ENCODE results near the gene ELN.

ELN gene

GRCh38 chr7:74059681-74060588 lies 32.0 kb downstream of the ELN start:
- no peak for DNase-seq (ENCODE audit: extremely low spot score)
- TF ChIP-seq NFRKB (IDR thresholded peaks at IDR 0.05) (no peak), SP1 (IDR thresholded peaks at IDR 0.05) (no peak), CTBP1 (IDR thresholded peaks at IDR 0.05; ENCODE audit: borderline replicate concordance) (no peak), ARNT (IDR thresholded peaks at IDR 0.05) (no peak), SUZ12 (IDR thresholded peaks at IDR 0.05) (no peak), BHLHE40 (IDR thresholded peaks at IDR 0.05; ENCODE audit: borderline replicate concordance) (no peak)
- CTCF ChIA-PET, result interaction anchor here (1.1 kb wide), 1 partner anchor 122 kb away, joined by 3 read pairs; no protein-coding TSS in a partner anchor
- POLR2A ChIA-PET, result interaction anchor here (1.0 kb wide), 1 partner anchor 120 kb away, joined by 3 read pairs; no protein-coding TSS in a partner anchor

DNA sequence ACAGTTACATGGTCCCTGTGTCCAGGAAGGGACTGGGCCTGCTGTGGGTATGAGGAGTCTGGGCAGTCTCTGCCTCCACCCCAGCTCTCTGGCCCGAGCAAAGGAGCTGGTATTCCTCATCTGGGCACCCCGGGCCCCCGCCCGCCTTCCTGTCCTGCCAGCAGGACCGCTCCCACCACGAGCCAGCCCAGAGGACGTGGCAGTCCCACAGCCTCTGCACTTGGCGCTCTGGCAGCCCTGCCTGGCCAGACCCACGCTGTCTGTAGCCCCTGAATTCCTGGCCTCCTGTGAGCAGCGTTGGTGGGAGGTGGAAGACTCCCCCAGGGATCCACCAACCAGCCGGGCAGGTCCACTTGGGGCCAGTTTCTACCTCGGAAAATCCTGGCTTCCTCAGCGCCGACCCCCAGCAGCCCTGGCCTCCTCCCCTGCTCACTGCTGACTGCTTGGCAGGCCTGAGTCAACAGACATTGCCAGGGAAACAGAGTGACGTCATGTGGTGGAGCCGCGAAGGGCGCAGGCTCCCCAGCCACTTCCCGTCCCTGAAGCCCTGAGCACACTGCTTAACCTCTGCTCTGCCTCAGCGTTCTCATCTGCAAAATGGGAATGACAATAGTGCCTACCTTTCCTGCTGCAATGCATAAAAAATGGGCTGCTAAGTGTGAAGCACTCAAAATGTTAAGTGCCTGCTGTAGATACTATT lies 34.0 kb downstream of the ELN start:
- POLR2A ChIA-PET, result no interaction called here
- TF ChIP-seq PKNOX1 (IDR thresholded peaks at IDR 0.05), result no peak
- TF ChIP-seq TARDBP (IDR thresholded peaks at IDR 0.05), result no peak
- no peak for TF ChIP-seq BHLHE40 (IDR thresholded peaks at IDR 0.05; ENCODE audit: borderline replicate concordance)
- CTCF ChIA-PET, result no interaction called here
- DNase-seq (ENCODE audit: extremely low spot score), result no peak

GRCh38 chr7:74063223-74063641 lies 35.3 kb downstream of the ELN start:
- TF ChIP-seq L3MBTL2 (conservative IDR thresholded peaks at IDR 0.05) (no peak), ELF4 (IDR thresholded peaks at IDR 0.05) (no peak), HDGF (IDR thresholded peaks at IDR 0.05; ENCODE audit: borderline replicate concordance) (no peak), SP1 (IDR thresholded peaks at IDR 0.05) (no peak), SUZ12 (IDR thresholded peaks at IDR 0.05) (no peak), ZNF384 (IDR thresholded peaks at IDR 0.05) (no peak), TARDBP (IDR thresholded peaks at IDR 0.05) (no peak), BHLHE40 (IDR thresholded peaks at IDR 0.05; ENCODE audit: borderline replicate concordance) (no peak), LEF1 (IDR thresholded peaks at IDR 0.05; ENCODE audit: borderline replicate concordance) (no peak), NFRKB (IDR thresholded peaks at IDR 0.05) (no peak), CTBP1 (IDR thresholded peaks at IDR 0.05; ENCODE audit: borderline replicate concordance) (no peak), FOXA1 (IDR thresholded peaks at IDR 0.05) (no peak), FOXM1 (IDR thresholded peaks at IDR 0.05; ENCODE audit: borderline replicate concordance) (no peak), ARNT (IDR thresholded peaks at IDR 0.05) (no peak), FOXK2 (IDR thresholded peaks at IDR 0.05) (no peak), PKNOX1 (IDR thresholded peaks at IDR 0.05) (no peak)
- no peak for DNase-seq (ENCODE audit: extremely low spot score)
- POLR2A ChIA-PET, result no interaction called here
- CTCF ChIA-PET, result no interaction called here

GRCh38 chr7:74063646-74064045 lies 35.7 kb downstream of the ELN start:
- ChIA-PET CTCF (interaction anchor here (1.0 kb wide), 1 partner anchor 120 kb away, joined by 4 read pairs; no protein-coding TSS in a partner anchor), POLR2A (no interaction called here)
- DNase-seq (ENCODE audit: extremely low spot score), result no peak
- TF ChIP-seq L3MBTL2 (conservative IDR thresholded peaks at IDR 0.05), result no peak
- no peak for TF ChIP-seq HDGF (IDR thresholded peaks at IDR 0.05; ENCODE audit: borderline replicate concordance)
- TF ChIP-seq FOXM1 (IDR thresholded peaks at IDR 0.05; ENCODE audit: borderline replicate concordance), result no peak
- no peak for TF ChIP-seq PKNOX1 (IDR thresholded peaks at IDR 0.05)
- TF ChIP-seq LEF1 (IDR thresholded peaks at IDR 0.05; ENCODE audit: borderline replicate concordance), result no peak
- TF ChIP-seq FOXA1 (IDR thresholded peaks at IDR 0.05), result no peak
- TF ChIP-seq NFRKB (IDR thresholded peaks at IDR 0.05), result no peak
- TF ChIP-seq CTBP1 (IDR thresholded peaks at IDR 0.05; ENCODE audit: borderline replicate concordance), result no peak
- no peak for TF ChIP-seq ZNF384 (IDR thresholded peaks at IDR 0.05)
- no peak for TF ChIP-seq SUZ12 (IDR thresholded peaks at IDR 0.05)
- no peak for TF ChIP-seq TARDBP (IDR thresholded peaks at IDR 0.05)
- no peak for TF ChIP-seq ARNT (IDR thresholded peaks at IDR 0.05)
- no peak for TF ChIP-seq SP1 (IDR thresholded peaks at IDR 0.05)
- TF ChIP-seq FOXK2 (IDR thresholded peaks at IDR 0.05), result no peak
- no peak for TF ChIP-seq BHLHE40 (IDR thresholded peaks at IDR 0.05; ENCODE audit: borderline replicate concordance)
- TF ChIP-seq ELF4 (IDR thresholded peaks at IDR 0.05), result no peak

DNA sequence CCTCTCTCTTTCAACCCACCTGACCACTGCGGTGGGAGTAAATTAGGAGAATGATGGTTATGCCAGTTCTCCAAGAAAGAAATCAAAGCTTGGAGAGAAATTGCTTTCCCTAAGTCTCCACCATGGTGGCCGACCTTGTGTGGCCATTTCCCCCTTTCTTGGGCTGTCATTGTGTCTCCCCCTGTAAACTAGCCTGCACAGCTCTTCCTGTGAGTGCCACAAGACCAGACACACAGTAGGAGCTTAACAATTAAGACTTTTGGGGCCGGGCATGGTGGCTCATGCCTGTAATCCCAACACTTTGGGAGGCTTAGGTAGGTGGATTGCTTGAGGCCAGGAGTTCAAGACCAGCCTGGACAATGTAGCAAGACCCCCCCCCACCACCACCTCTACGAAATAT lies 36.7 kb downstream of the ELN start:
- DNase-seq (ENCODE audit: extremely low spot score), result no peak
- POLR2A ChIA-PET, result no interaction called here
- TF ChIP-seq BHLHE40 (IDR thresholded peaks at IDR 0.05; ENCODE audit: borderline replicate concordance) (no peak), SUZ12 (IDR thresholded peaks at IDR 0.05) (no peak), FOXK2 (IDR thresholded peaks at IDR 0.05) (no peak), ZNF384 (IDR thresholded peaks at IDR 0.05) (no peak), ELF4 (IDR thresholded peaks at IDR 0.05) (no peak), L3MBTL2 (conservative IDR thresholded peaks at IDR 0.05) (no peak), PKNOX1 (IDR thresholded peaks at IDR 0.05) (no peak), SP1 (IDR thresholded peaks at IDR 0.05) (no peak), LEF1 (IDR thresholded peaks at IDR 0.05; ENCODE audit: borderline replicate concordance) (no peak), CTBP1 (IDR thresholded peaks at IDR 0.05; ENCODE audit: borderline replicate concordance) (no peak), FOXM1 (IDR thresholded peaks at IDR 0.05; ENCODE audit: borderline replicate concordance) (no peak)
- CTCF ChIA-PET, result interaction anchor here (0.9 to 1.0 kb wide), 2 partner anchors 119 to 142 kb away, joined by 3 to 4 read pairs; no protein-coding TSS in a partner anchor
